Naive thymus-derived CD4-positive, alpha-beta T cell (primary cell): ENCODE results near the gene DNAJC25. TPM values are rescaled to one million over a fixed set of nuclear protein-coding genes. Genes with fewer than 3 reads are reported as not detected.
"Not testable (repeated sequence)": the region's sequence is repeated elsewhere in the genome, so short reads cannot be mapped to it uniquely, and the experiment has no call there.

Source experiments
- ATAC-seq: fragments of 150-1000 bp; cut with Tn5 transposase; 2 replicates; pipeline ENCODE4 v1.10.0; 2021; ENCODE audit warnings: mild to moderate bottlenecking, moderate library complexity
- CTCF ChIA-PET: fragments of 350-600 bp; sonication (Branson Sonifier 250); formaldehyde crosslinking; loops from one replicate; lab custom pipeline; 2021; ENCODE audit warnings: antibody characterized with exemption; lab: Charles Lee
- POLR2A ChIA-PET: fragments of 350-600 bp; sonication (Branson Sonifier 250); formaldehyde crosslinking; loops from one replicate; lab custom pipeline; 2021; ENCODE audit warnings: antibody characterized with exemption, inconsistent platforms; lab: Charles Lee
- DNase-seq, 9 donors: peaks; one replicate each; pipeline versions ENCODE4 v3.0.0 to v3.0.0-alpha.2; 2020 to 2022; ENCODE audit warnings: mixed read lengths in 1 of 9
- H3K27ac ChIP-seq: one replicate; pipeline ENCODE4 v1.7.0; 2013; ENCODE audit warnings: mild to moderate bottlenecking, low read depth, low read length, moderate library complexity
- H3K27me3 ChIP-seq, 2 donors: one replicate each; pipeline ENCODE4 v1.7.0; 2013; ENCODE audit warnings: low read length in 2 of 2, mild to moderate bottlenecking in 2 of 2, moderate library complexity in 2 of 2; ENCODE audit not compliant: control insufficient read depth in 2 of 2, insufficient read depth in 2 of 2
- H3K36me3 ChIP-seq, 3 experiments: 1 replicate in 2 of 3; 2 replicates in 1 of 3; pipeline ENCODE4 v1.7.0; 2013; ENCODE audit warnings: low read length in 3 of 3, mild to moderate bottlenecking in 3 of 3, moderate library complexity in 1 of 3; ENCODE audit not compliant: insufficient read depth in 3 of 3, control insufficient read depth in 2 of 3
- H3K4me1 ChIP-seq, 2 donors: one replicate each; pipeline ENCODE4 v1.7.0; 2013; ENCODE audit warnings: low read length in 2 of 2, mild to moderate bottlenecking in 2 of 2, moderate library complexity in 1 of 2; ENCODE audit not compliant: control insufficient read depth in 2 of 2, insufficient read depth in 2 of 2
- H3K4me3 ChIP-seq: 2 replicates; pipeline ENCODE4 v1.7.0; 2013; ENCODE audit warnings: mild to moderate bottlenecking, low read length
- H3K9me3 ChIP-seq, 3 experiments: 1 replicate in 2 of 3; 2 replicates in 1 of 3; pipeline ENCODE4 v1.7.0; 2013; ENCODE audit warnings: low read length in 3 of 3; ENCODE audit not compliant: control insufficient read depth in 2 of 3
- H3K27ac Mint-ChIP-seq, 9 donors: one replicate each; pipeline ENCODE4 v1.8.0; 2020 to 2022; ENCODE audit warnings: mixed read lengths in 9 of 9, mild to moderate bottlenecking in 8 of 9, moderate library complexity in 5 of 9, inconsistent platforms in 2 of 9
- H3K27me3 Mint-ChIP-seq, 5 donors: one replicate each; pipeline ENCODE4 v1.8.0; 2021 to 2022; ENCODE audit warnings: mixed read lengths in 5 of 5, mild to moderate bottlenecking in 1 of 5
- H3K36me3 Mint-ChIP-seq, 5 donors: one replicate each; pipeline ENCODE4 v1.8.0; 2020 to 2022; ENCODE audit warnings: mixed read lengths in 5 of 5, mild to moderate bottlenecking in 3 of 5, inconsistent platforms in 1 of 5
- H3K4me1 Mint-ChIP-seq, 7 donors: one replicate each; pipeline ENCODE4 v1.8.0; 2020 to 2022; ENCODE audit warnings: mixed read lengths in 7 of 7, mild to moderate bottlenecking in 3 of 7, inconsistent platforms in 1 of 7
- H3K4me3 Mint-ChIP-seq, 10 donors: one replicate each; pipeline ENCODE4 v1.8.0; 2020 to 2022; ENCODE audit warnings: mild to moderate bottlenecking in 10 of 10, mixed read lengths in 10 of 10, moderate library complexity in 6 of 10, inconsistent platforms in 2 of 10
- H3K9me3 Mint-ChIP-seq, 11 donors: one replicate each; pipeline ENCODE4 v1.8.0; 2020 to 2022; ENCODE audit warnings: mixed read lengths in 11 of 11, mild to moderate bottlenecking in 4 of 11, inconsistent platforms in 1 of 11, moderate library complexity in 1 of 11
- intact Hi-C, 2 donors: fragments of 100-400 bp; cut with micrococcal nuclease; formaldehyde crosslinking; loops; one replicate each; pipeline ENCODE4 v1.15.1; 2023
- polyA plus RNA-seq, 2 donors: library from polyadenylated mRNA; unstranded; fragments of 300-500 nt; fragmentation: Illumina TruSeq; gene quantifications; one replicate each; pipeline ENCODE4 v1.2.3, GENCODE V29; 2021
- total RNA-seq, 6 experiments: library from RNA in 5 of 6; stranded (reverse) in 5 of 6; gene quantifications; 1 replicate in 5 of 6; 2 replicates in 1 of 6; pipeline ENCODE4 v1.2.3 and lab custom pipeline; 2021 to 2026

DNAJC25 gene
- total and polyA plus RNA-seq, 7 experiments from 2014 or later, result 1.7 to 6.0 (median 4.1) TPM

DNA sequence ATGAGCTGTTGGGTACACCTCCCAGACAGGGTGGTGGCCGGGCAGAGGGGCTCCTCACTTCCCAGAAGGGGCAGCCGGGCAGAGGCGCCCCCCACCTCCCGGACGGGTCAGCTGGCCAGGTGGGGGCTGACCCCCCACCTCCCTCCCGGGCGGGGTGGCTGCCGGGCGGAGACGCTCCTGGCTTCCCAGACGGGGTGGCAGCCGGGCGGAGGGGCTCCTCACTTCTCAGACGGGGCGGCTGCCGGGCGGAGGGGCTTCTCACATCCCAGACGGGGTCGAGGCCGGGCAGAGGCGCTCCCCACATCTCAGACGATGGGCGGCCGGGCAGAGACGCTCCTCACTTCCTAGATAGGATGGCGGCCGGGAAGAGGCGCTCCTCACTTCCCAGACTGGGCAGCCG, 13.8 kb upstream of the DNAJC25 start:
- H3K27me3 Mint-ChIP-seq, result peaks cover 10 to 29% (median 23%) of the 10 kb centered on the region in 5 donors
- H3K4me3 ChIP-seq, H3K4me1 ChIP-seq, intact Hi-C loops, H3K9me3 ChIP-seq, ATAC-seq, H3K36me3 ChIP-seq, H3K9me3 Mint-ChIP-seq, H3K4me3 Mint-ChIP-seq, H3K27ac ChIP-seq, DNase-seq, H3K36me3 Mint-ChIP-seq, H3K27ac Mint-ChIP-seq, CTCF ChIA-PET, POLR2A ChIA-PET, H3K4me1 Mint-ChIP-seq, H3K27me3 ChIP-seq: not testable (repeated sequence)

DNA sequence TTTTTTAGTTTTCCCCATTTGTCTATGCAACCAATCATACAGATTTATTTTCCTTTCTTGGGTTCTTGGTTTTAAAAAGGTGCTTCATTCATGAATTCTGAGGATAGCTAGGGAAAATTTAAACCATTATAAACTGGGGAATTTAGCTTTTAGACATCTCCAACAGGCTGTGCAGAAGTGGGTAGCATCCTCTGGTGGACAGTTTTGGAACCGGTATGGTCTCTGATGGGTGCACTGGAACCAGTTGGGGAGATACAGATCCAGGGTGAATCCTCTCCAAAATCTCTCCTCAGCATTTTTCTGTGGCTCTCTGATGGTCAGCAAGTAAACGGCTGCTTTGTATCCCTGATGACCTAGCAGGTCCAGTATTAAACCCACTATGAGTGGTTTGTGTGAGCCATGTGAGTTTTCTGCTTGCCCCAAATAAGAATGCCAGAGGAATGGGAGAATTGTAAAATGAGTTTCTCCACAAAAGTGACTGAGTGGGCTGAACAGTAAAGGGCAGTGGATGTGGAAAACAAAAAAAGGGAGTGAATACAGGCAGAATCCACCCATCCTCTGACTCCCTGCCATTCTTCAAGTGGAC, 9.1 kb upstream of the DNAJC25 start:
- H3K9me3 Mint-ChIP-seq, result no peaks in the 10 kb centered on the region
- H3K4me3 Mint-ChIP-seq, result no peak overlapping the region
- Histone ChIP-seq H3K36me3 (no peaks in the 10 kb centered on the region), H3K4me1 (no peaks in the 10 kb centered on the region), H3K4me3 (no peak overlapping the region), H3K27ac (no peak overlapping the region), H3K27me3 (no peaks in the 10 kb centered on the region), H3K9me3 (no peaks in the 10 kb centered on the region)
- intact Hi-C loops, result loop anchor here (1.0 to 2.0 kb wide), 2 partner anchors 23 to 24 kb away; partner anchors contain the start of gene PTGR1 (in 1 of the 2)
- H3K27ac Mint-ChIP-seq, result no peak overlapping the region
- H3K36me3 Mint-ChIP-seq, result no peaks in the 10 kb centered on the region
- ChIA-PET POLR2A (interaction anchor here (0.9 kb wide), 1 partner anchor 9 kb away, joined by 6 read pairs; no protein-coding TSS in a partner anchor), CTCF (interaction anchor here (0.5 to 1.0 kb wide), 4 partner anchors 24 to 82 kb away, joined by 3 to 5 read pairs (median 4); no protein-coding TSS in a partner anchor)
- peaks cover 3 to 24% (median 5%) of the 10 kb centered on the region in 5 donors for H3K27me3 Mint-ChIP-seq
- peak; percentile 65 for ATAC-seq
- peak in 3 of 9 donors; percentile 12 to 21 (median 14) for DNase-seq
- H3K4me1 Mint-ChIP-seq, result no peaks in the 10 kb centered on the region

DNA sequence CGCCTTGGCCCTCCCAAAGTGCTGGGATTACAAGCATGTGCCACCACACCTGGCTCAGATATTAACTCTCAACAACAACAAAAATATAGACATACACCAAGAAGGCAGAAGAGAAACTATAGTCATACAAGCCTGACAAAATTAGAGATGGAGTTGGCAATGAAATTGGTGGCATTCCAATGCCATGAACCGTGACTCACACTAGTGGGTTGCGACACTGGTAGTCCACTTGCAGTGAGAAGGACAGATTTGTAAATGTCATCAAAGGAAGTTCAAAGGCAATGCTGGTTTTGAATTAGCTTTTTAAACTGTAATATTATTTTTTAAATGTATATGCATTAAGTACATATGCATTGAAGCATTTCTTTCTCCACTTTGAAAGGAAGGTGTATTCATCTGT, 8.5 kb upstream of the DNAJC25 start:
- ChIA-PET POLR2A (no interaction called here), CTCF (no interaction called here)
- H3K9me3 ChIP-seq, result no peaks in the 10 kb centered on the region
- no peaks in the 10 kb centered on the region for H3K36me3 ChIP-seq
- no peaks in the 10 kb centered on the region for H3K9me3 Mint-ChIP-seq
- no peak for DNase-seq
- no peaks in the 10 kb centered on the region for H3K36me3 Mint-ChIP-seq
- no peaks in the 10 kb centered on the region for H3K4me1 ChIP-seq
- intact Hi-C loops, result loop anchor here (1.0 to 2.0 kb wide), 2 partner anchors 24 kb away; partner anchors contain the start of gene PTGR1 (in 1 of the 2)
- H3K4me3 ChIP-seq, result no peak overlapping the region
- no peaks in the 10 kb centered on the region for H3K4me1 Mint-ChIP-seq
- no peaks in the 10 kb centered on the region for H3K27me3 ChIP-seq
- peak; percentile 48 for ATAC-seq
- peaks cover 3 to 24% (median 5%) of the 10 kb centered on the region in 5 donors for H3K27me3 Mint-ChIP-seq
- H3K27ac ChIP-seq, result no peak overlapping the region
- no peak overlapping the region for H3K27ac Mint-ChIP-seq
- no peak overlapping the region for H3K4me3 Mint-ChIP-seq

DNA sequence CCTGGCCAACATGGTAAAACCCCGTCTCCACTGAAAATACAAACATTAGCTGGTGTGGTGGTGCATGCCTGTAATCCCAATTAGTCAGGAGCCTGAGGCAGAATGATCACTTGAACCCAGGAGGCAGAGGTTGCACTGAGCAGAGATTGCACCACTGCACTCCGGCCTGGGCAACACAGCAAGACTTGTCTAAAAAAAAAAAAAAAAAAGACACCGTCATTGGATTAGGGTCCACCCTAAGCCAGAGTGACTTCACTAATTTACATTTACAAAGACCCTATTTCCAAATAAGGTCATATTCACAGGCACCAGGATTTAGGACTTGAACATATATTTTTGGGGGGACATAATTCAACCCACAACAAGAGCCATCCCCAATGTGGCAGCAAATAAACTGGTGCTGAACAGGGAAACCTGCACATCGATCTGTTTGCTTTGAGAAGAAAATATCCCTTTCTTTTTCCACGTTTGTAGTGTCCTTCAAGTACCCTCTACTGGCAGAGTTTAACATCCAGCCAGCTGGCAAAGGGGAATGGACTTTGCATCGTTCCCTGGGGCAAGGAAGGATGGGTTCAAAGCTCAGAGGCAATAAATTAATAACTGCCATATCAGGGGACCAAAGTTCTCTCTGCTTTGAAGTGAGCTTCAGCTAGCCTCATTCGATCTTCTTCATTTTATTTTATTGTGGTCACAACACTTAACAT, 3.7 kb upstream of the DNAJC25 start:
- H3K27ac ChIP-seq, result no peak overlapping the region

DNA sequence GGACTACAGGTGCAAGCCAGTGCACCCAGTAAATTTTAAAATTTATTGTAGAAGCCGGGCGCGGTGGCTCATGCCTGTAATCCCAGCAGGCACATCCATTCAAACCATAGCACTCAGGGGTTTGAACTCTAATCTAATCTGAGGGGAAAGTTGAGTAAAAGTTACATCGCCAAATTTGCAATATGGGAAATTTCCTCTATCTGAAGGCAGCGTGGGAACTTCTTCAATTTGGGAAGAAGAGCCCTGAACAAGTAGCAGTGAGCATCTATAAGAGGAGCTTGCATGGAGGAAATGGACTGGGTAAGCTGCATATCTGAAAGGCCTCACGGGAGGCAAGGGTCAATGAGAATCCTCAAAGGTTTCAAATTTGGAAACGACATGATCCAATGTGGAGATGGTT, 2.7 kb upstream of the DNAJC25 start:
- H3K27me3 ChIP-seq, result no peaks in the 10 kb centered on the region
- peaks cover 14 to 21% of the 10 kb centered on the region in 2 donors for H3K4me1 ChIP-seq
- Mint-ChIP-seq H3K4me1 (peaks cover 10 to 29% (median 23%) of the 10 kb centered on the region in 7 donors), H3K36me3 (peaks cover 0 to 5% (median 3%) of the 10 kb centered on the region in 5 donors), H3K4me3 (no peak overlapping the region), H3K9me3 (peaks cover 0 to 2% (median 0%) of the 10 kb centered on the region in 11 donors), H3K27ac (no peak overlapping the region), H3K27me3 (peaks cover 0 to 11% (median 0%) of the 10 kb centered on the region in 5 donors)
- H3K9me3 ChIP-seq, result no peaks in the 10 kb centered on the region
- ATAC-seq (no peak), DNase-seq (no peak)
- no peak overlapping the region for H3K4me3 ChIP-seq
- H3K27ac ChIP-seq, result no peak overlapping the region
- intact Hi-C loops, result no loop called here
- ChIA-PET CTCF (interaction anchor here (1.5 kb wide), 1 partner anchor 30 kb away, joined by 5 read pairs; no protein-coding TSS in a partner anchor), POLR2A (no interaction called here)
- no peaks in the 10 kb centered on the region for H3K36me3 ChIP-seq

More for the DNA sequence above, 3.7 kb upstream of the DNAJC25 start:
- intact Hi-C loops, result no loop called here
- H3K36me3 ChIP-seq, result no peaks in the 10 kb centered on the region
- ChIA-PET POLR2A (no interaction called here), CTCF (no interaction called here)
- H3K36me3 Mint-ChIP-seq, result peaks cover 0 to 2% (median 0%) of the 10 kb centered on the region in 5 donors
- H3K9me3 ChIP-seq, result no peaks in the 10 kb centered on the region
- H3K27me3 ChIP-seq, result no peaks in the 10 kb centered on the region
- peaks cover 0 to 2% (median 0%) of the 10 kb centered on the region in 11 donors for H3K9me3 Mint-ChIP-seq
- H3K27ac Mint-ChIP-seq, result no peak overlapping the region
- H3K27me3 Mint-ChIP-seq, result peaks cover 0 to 17% (median 3%) of the 10 kb centered on the region in 5 donors
- peaks cover 8 to 14% of the 10 kb centered on the region in 2 donors for H3K4me1 ChIP-seq
- no peak overlapping the region for H3K4me3 Mint-ChIP-seq
- no peak overlapping the region for H3K4me3 ChIP-seq
- DNase-seq (no peak), ATAC-seq (no peak)
- peaks cover 0 to 19% (median 13%) of the 10 kb centered on the region in 7 donors for H3K4me1 Mint-ChIP-seq

DNA sequence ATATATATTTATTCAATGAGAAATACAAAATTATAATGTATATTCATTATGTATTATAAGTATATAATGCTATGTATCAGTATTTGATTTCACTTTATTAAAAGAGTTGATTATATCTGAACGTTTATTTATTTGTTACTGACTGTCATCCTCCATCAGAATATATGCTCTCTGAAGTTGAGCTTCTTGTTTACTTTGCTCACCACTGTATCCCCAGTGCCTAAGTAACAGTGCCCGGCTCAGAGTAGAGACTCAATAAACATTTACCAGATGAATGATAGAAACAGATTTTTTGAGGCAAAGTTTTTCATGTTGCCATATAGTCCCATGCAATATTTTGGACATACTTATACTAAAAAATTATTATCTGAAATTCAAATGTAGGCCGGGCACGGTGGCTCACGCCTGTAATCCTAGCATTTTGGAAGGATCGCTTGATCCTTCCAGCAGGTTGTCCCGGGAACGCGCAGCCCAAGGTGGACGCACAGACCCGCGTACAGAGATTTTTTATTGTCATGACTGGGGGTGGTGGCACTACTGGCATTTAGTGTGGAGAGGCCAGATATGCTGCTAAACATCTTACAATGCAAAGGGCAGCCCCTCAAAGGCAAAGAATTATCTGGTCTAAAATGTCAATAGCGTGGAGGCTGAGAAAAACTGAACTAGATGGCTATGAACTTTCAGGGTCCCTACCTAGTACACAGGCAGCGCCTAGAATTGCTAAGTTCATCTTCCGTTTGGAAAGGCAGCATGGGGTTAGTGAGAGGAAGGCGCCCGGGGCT, 761 bp upstream of the DNAJC25 start:
- peaks cover 14 to 21% of the 10 kb centered on the region in 2 donors for H3K4me1 ChIP-seq
- H3K36me3 Mint-ChIP-seq, result peaks cover 0 to 7% (median 6%) of the 10 kb centered on the region in 5 donors
- peak; percentile 41 for ATAC-seq
- H3K4me3 ChIP-seq, result peak overlapping the region; percentile 82
- no peak for DNase-seq
- ChIA-PET CTCF (interaction anchor here (0.6 kb wide), 1 partner anchor 126 kb away, joined by 3 read pairs; no protein-coding TSS in a partner anchor), POLR2A (interaction anchor here (0.7 to 1.9 kb wide), 11 partner anchors 26 to 1645 kb away, joined by 3 to 11 read pairs (median 3); partner anchors contain the start of genes CDC26, ECPAS, GNG10 and SNX30)
- no peaks in the 10 kb centered on the region for H3K36me3 ChIP-seq
- H3K9me3 ChIP-seq, result no peaks in the 10 kb centered on the region
- peaks cover 0 to 4% (median 0%) of the 10 kb centered on the region in 5 donors for H3K27me3 Mint-ChIP-seq
- intact Hi-C loops, result loop anchor here (2.0 to 10.0 kb wide), 5 partner anchors 32 to 1710 kb away; partner anchors contain the start of genes INIP (in 1 of the 2), KIAA1958 (in 1 of the 2), PTGR1 (in 1 of the 2) and SNX30 (in 1 of the 2)
- peak overlapping the region; percentile 78 to 95 (median 89) for H3K27ac Mint-ChIP-seq
- peak overlapping the region; percentile 81 to 99 (median 94) for H3K4me3 Mint-ChIP-seq
- H3K27me3 ChIP-seq, result no peaks in the 10 kb centered on the region
- H3K9me3 Mint-ChIP-seq, result peaks cover 0 to 2% (median 0%) of the 10 kb centered on the region in 11 donors
- H3K27ac ChIP-seq, result peak overlapping the region; percentile 83
- H3K4me1 Mint-ChIP-seq, result peaks cover 26 to 49% (median 40%) of the 10 kb centered on the region in 7 donors
